Esophagus muscularis mucosa (tissue), 3 donors: ENCODE results near the gene CHD2.

Experiments
- POLR2AphosphoS5 ChIP-seq, 2 donors: sonication (generic); formaldehyde crosslinking; IDR thresholded peaks; one replicate each; pipeline ENCODE4 v1.6.1; 2017; ENCODE audit warnings: antibody characterized with exemption in 2 of 2
- TF ChIP-seq, protein P1 (sequence below), 3 experiments: fragments of 200-600 bp in 2 of 3; fragments of 450-650 bp in 1 of 3; sonication (generic) in 2 of 3; IDR thresholded peaks; one replicate each; pipeline ENCODE4 v1.5.1; 2017 to 2019; ENCODE audit warnings: antibody characterized with exemption in 3 of 3, mild to moderate bottlenecking in 2 of 3, moderate library complexity in 1 of 3

DNA sequence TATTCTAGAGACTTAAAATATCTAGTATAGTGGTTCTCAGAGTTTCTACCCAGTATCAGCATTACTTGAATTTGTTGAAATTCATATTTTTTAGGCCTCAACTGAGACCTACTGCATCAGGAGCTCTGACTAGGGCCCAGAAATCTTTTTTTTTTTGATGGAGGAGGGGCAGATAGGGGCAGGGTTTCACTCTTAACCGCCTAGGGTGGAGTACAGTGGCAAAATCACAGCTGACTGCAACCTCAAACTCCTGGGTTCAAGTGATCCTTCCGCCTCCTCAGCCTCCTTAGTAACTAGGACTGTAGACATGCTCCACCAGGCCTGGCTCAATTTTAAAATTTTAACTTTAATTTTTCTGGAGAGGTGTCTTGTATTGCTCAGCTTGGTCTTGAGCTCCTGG lies 36.6 kb downstream of the CHD2 start:
- TF ChIP-seq, protein P1, sequence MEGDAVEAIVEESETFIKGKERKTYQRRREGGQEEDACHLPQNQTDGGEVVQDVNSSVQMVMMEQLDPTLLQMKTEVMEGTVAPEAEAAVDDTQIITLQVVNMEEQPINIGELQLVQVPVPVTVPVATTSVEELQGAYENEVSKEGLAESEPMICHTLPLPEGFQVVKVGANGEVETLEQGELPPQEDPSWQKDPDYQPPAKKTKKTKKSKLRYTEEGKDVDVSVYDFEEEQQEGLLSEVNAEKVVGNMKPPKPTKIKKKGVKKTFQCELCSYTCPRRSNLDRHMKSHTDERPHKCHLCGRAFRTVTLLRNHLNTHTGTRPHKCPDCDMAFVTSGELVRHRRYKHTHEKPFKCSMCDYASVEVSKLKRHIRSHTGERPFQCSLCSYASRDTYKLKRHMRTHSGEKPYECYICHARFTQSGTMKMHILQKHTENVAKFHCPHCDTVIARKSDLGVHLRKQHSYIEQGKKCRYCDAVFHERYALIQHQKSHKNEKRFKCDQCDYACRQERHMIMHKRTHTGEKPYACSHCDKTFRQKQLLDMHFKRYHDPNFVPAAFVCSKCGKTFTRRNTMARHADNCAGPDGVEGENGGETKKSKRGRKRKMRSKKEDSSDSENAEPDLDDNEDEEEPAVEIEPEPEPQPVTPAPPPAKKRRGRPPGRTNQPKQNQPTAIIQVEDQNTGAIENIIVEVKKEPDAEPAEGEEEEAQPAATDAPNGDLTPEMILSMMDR (IDR thresholded peaks at IDR 0.05) = no peak
- no peak for TF ChIP-seq POLR2AphosphoS5 (IDR thresholded peaks at IDR 0.05)
